Measurements from ENCODE around the gene DPP3.
A peak's percentile ranks its signal among the peaks of the same experiment; 100 is the strongest.

The DPP3 gene

GRCh38 chr11:66466225-66467033 lies 13.8 kb upstream of the DPP3 start, which contains the start of gene PELI3:
Gene PELI3, plus strand, starts transcription at chr11:66466905. Its CDS starts 1,224 bp downstream, at chr11:66468129.
- TF ChIP-seq CTCF (IDR thresholded peaks at IDR 0.05; ENCODE audit: low read depth, low read length): no peak
- peak within 1 kb of the TSS; percentile 62 for H3K4me3 ChIP-seq (ENCODE audit: low read depth, low read length)

GRCh38 chr11:66467034-66467659 lies 13.1 kb upstream of the DPP3 start:
- peak overlapping the region; percentile 62 for H3K4me3 ChIP-seq (ENCODE audit: low read depth, low read length)
- TF ChIP-seq CTCF (IDR thresholded peaks at IDR 0.05; ENCODE audit: low read depth, low read length): 0 out of 2 replicates have a peak, but pooled peaks have one; percentile 13

- H3K4me3 ChIP-seq (ENCODE audit: low read depth, low read length): peak overlapping the region; percentile 62
These were observed 12.5 kb upstream of the DPP3 start for GRCh38 chr11:66467756-66468155.

GRCh38 chr11:66468691-66469090 lies 11.5 kb upstream of the DPP3 start:
- no peak overlapping the region for H3K4me3 ChIP-seq (ENCODE audit: low read depth, low read length)
- no peak for TF ChIP-seq CTCF (IDR thresholded peaks at IDR 0.05; ENCODE audit: low read depth, low read length)

More at GRCh38 chr11:66467756-66468155, 12.5 kb upstream of the DPP3 start:
- no peak for TF ChIP-seq CTCF (IDR thresholded peaks at IDR 0.05; ENCODE audit: low read depth, low read length)

GRCh38 chr11:66469441-66469840 lies 10.8 kb upstream of the DPP3 start:
- H3K4me3 ChIP-seq (ENCODE audit: low read depth, low read length): no peak overlapping the region
- TF ChIP-seq CTCF (IDR thresholded peaks at IDR 0.05; ENCODE audit: low read depth, low read length): no peak

- no peak overlapping the region for H3K4me3 ChIP-seq (ENCODE audit: low read depth, low read length)
- no peak for TF ChIP-seq CTCF (IDR thresholded peaks at IDR 0.05; ENCODE audit: low read depth, low read length)
These were observed 10.2 kb upstream of the DPP3 start for GRCh38 chr11:66470015-66470414.

GRCh38 chr11:66471142-66471541 lies 9.1 kb upstream of the DPP3 start:
- no peak overlapping the region for H3K4me3 ChIP-seq (ENCODE audit: low read depth, low read length)
- no peak for TF ChIP-seq CTCF (IDR thresholded peaks at IDR 0.05; ENCODE audit: low read depth, low read length)
